Activated gamma-delta T cell (primary cell): ENCODE data around the gene SYNRG.

Source experiments
- DNase-seq: peaks from one replicate; lab custom pipeline; 2025; lab: John Stamatoyannopoulos, UW

Gene SYNRG

GRCh38 chr17:37470181-37470580, 139.0 kb downstream of the SYNRG start:
- no peak for DNase-seq

DNA sequence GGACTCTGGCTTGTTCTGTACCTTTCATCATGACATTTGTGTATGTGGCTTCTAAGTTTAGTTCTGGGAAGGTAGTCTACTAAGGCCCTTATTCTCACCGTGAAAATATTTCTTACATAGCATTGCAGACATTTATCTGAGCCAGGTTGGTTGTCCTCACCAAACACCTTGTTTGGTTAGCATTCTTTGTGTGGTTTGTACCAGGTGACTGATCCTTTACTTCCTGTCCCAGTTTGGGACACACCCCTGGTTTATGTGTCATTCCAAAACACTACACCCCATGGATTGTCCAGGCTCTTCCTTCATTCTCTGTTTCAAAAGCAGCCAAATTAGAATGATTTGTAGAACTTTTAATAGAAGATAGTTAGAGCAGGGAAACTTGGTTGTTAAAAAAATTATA, 142.7 kb downstream of the SYNRG start:
- no peak for DNase-seq

DNA sequence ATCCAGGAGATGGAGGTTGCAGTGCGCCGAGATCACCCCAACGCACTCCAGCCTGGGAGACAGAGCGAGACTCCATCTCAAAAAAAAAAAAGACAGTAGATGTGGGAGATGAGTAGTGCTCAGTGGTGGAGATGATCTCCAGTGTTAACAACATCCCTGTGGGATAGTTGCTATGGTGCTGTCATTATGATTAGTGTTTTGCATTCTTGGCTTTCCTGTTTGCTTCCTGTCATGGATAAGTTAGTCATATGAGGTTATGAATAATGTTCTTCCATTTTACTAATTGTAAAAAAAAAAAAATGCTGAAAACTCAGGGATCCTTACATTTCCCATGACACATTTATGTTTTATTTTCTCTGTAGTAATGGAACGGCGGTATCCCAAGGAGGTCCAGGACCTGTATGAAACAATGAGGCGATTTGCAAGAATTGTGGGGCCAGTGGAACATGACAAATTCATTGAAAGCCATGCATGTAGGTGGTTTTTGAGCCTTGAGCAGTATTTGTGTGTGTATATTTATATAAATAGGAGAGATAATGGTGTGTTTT, 144.1 kb downstream of the SYNRG start:
- DNase-seq = no peak
